ENCODE measurements around the gene CCDC74B.
"Not testable (repeated sequence)": the region's sequence is repeated elsewhere in the genome, so short reads cannot be mapped to it uniquely, and the experiment has no call there.

CCDC74B gene

DNA sequence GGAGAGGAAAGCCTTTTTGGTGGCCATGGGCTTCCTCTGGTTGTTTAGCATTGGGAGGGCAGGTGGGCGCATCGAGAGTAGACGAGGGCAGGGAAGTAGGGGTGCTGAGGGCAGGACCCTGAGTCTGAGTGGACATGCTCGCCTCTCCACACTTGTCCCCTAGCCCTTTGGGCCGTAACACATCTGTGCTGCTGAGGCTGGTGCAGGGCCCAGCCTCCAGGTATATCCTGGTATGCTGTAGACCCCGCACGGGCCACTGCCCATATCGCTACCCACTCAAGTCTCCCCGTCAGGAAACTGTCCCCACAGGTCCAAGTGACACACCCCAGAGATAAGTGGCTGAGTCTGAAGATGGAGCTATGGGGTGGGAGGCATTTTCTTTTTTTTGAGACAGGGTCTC is 13.7 kb upstream of the CCDC74B start:
- TF ChIP-seq CTCF (IDR thresholded peaks at IDR 0.05), result no peak
- H3K4me3 ChIP-seq, result no peak overlapping the region
- no peak overlapping the region for H3K27ac ChIP-seq
- no peak for DNase-seq (ENCODE audit: low spot score)

- H3K27ac ChIP-seq; H3K4me3 ChIP-seq; DNase-seq (ENCODE audit: low spot score): not testable (repeated sequence)
Observed at GRCh38 chr2:130157825-130158514, 13.1 kb upstream of the CCDC74B start.

GRCh38 chr2:130157354-130157753 is 12.4 kb upstream of the CCDC74B start:
- not testable (repeated sequence) for DNase-seq (ENCODE audit: low spot score); H3K4me3 ChIP-seq; H3K27ac ChIP-seq

DNA sequence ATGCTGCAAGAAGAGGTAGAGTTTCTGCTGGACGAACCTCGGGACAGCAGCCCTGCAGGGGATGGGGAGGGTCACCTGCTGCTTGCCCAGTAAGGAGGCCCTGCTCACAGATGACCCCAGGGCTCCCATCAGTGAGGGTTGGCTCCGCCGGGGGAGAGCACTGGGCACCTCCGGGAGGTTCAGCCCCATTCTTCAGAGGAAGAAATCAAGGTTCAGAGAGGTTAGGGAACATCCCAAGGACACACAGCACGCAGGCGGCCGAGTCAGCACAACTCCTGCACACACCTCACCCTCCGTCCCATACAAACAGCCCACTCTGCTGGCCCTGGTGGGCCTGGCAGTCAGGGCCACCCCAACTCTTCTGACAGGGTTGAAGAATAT is 11.7 kb upstream of the CCDC74B start:
- no peak for TF ChIP-seq CTCF (IDR thresholded peaks at IDR 0.05)
- DNase-seq (ENCODE audit: low spot score), result no peak
- no peak overlapping the region for H3K27ac ChIP-seq
- no peak overlapping the region for H3K4me3 ChIP-seq

DNA sequence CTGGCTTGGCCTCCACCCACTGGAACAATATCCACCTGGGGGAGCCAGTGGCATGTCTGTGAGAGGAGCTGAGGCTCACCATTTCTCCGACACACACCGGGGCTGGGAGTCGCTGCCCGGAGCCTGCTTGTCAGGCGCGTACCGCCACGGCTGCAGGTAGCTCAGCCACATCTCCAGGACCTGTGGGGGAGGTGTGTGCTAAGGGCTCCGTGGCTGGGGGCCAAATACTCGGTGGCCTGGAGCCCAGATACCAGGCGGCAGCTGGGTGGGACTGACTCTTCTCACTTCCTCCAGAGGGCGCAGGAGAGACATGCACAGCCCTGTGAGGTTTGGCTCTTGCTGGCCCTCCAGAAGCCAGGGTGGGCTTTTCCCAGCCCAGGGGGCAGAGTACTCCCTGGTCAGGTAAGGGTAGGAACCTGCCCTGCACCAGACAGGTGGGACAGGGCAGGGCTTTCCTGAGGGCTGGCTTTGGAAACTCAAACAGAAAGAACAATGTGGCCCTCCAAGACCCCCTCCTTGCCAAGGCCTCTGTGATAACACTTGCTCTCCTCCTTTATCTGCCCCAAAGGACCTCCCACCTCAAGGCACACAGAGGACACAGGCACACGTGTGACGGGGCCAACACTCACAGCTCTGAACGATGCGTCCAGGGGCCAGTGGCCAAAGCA is 11.2 kb upstream of the CCDC74B start:
- H3K27ac ChIP-seq; DNase-seq (ENCODE audit: low spot score); H3K4me3 ChIP-seq: not testable (repeated sequence)

- no peak overlapping the region for H3K27ac ChIP-seq
- TF ChIP-seq CTCF (IDR thresholded peaks at IDR 0.05), result no peak
- H3K4me3 ChIP-seq, result no peak overlapping the region
- no peak for DNase-seq (ENCODE audit: low spot score)
Observed at GRCh38 chr2:130154773-130155765, 10.2 kb upstream of the CCDC74B start.

DNA sequence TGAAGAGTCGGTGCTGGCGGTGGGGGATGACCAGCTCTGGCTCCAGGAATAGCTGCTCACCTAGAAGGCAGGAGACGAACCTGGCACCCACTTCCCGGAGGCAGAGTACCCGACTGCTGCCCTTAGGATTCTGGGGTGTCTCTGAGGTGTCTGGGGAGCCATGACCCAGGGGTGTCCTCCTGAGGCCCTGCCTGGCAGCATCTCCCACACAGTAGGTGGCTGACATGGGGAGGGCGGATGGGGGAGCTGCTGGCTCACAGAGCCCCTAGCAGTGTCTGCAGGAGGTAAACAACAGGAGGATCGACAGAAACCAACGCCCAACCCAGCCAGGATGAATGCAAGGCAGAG is 9.5 kb upstream of the CCDC74B start:
- not testable (repeated sequence) for H3K27ac ChIP-seq; H3K4me3 ChIP-seq; DNase-seq (ENCODE audit: low spot score)

- not testable (repeated sequence) for H3K4me3 ChIP-seq; H3K27ac ChIP-seq; DNase-seq (ENCODE audit: low spot score)
Observed at GRCh38 chr2:130153721-130154422, 9.0 kb upstream of the CCDC74B start.

DNA sequence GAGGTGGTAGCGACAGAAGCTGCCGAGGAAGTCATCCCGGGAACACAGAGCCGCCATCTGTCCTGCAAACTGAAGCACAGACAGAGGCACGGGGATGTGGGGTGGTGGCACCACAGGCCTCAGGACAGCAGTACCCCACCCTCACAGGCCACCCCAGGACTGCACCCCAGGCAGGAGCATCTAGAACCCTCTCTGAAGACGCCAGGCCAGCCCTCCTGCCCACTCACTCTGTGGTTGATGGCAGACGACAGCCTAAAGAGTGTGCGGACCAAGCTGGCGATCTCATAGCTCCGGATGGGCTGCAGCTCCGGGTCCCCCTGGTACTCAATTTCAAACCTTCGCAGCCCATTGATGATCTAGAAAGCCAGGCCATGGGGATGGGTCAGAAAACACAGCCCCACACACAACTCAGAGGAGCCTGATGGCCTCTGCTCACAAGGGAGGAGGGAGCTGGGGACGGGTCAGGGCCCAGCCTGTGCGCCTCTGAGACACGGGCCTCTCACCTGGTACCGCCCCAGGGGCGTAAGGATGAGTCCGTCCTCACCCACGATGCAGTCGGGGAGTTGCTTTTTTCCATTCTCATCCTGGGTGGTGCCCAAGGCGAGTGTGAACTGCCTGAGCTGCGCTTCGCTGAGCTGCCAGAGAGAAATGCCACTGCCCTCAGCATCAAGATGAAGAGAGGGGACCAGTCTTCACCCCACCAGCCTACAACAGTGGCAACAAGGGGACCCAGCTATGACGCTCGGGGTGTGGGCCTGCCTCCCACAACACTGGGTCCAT is 8.1 kb upstream of the CCDC74B start:
- no peak for DNase-seq (ENCODE audit: low spot score)
- Histone ChIP-seq H3K27ac (no peak overlapping the region), H3K4me3 (no peak overlapping the region)
- no peak for TF ChIP-seq CTCF (IDR thresholded peaks at IDR 0.05)

DNA sequence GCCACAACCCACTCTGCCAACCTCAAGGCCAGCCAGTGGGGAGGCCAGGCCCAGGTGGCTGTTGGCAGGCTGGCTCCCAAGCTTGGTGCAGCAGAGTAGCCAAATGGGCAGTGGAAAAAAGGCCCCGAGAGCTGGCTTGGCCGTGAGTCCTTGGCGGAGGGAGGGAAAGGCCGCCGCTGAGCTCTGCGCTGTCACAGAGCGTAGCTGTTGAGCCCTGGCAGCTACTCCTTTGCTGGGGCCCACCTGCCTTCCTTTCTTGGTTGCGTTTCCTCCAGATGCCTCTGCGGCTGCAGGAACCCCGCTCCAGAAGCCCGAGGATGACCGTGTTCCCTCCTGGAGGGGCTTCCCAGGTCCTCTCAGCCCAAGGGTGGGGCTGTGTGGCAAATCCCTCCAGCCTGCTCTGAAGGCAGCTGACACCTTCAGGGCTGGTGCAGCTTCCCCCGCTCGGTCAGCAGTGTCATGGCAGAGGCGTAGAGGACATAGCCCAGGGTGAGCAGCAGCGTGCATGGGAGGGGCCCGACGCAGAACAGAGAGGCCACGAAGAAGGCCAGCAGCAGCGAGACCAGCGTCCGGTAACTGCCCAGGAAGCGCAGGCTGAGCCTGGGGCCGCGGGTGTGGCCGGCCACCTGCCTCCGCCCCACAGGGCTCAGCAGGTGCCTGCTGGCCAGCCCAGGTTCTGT is 7.4 kb upstream of the CCDC74B start:
- not testable (repeated sequence) for DNase-seq (ENCODE audit: low spot score); H3K4me3 ChIP-seq; H3K27ac ChIP-seq

- not testable (repeated sequence) for DNase-seq (ENCODE audit: low spot score); H3K4me3 ChIP-seq; H3K27ac ChIP-seq
Observed at GRCh38 chr2:130151145-130151512, 6.2 kb upstream of the CCDC74B start.

Measured in coronary artery (tissue), 2 donors.